NCI-H1436 treated with DMSO at 0.1 percent for 48 hours (cell line): ENCODE results near the gene IAPP.
"Not testable (repeated sequence)": the region's sequence is repeated elsewhere in the genome, so short reads cannot be mapped to it uniquely, and the experiment has no call there.

ENCODE experiments used
- DNase-seq: peaks from one replicate; lab custom pipeline; 2025; lab: John Stamatoyannopoulos, UW

Gene IAPP

DNA sequence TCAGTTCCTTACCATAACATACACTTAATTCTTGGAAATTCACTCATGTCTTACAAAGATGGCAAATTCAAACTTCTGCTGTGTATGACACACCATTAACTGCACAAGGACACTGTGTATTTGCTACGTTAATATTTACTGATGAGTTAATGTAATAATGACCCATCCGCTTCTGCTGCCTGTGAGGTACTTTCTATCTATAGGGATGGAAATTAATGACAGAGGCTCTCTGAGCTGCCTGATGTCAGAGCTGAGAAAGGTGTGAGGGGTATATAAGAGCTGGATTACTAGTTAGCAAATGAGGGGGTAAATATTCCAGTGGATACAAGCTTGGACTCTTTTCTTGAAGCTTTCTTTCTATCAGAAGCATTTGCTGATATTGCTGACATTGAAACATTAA is at the start of gene IAPP:
IAPP (plus strand) TSS at position 301 of the 400 bp plus-strand sequence. CDS start 450 bp downstream, outside the sequence.
- no peak for DNase-seq

DNA sequence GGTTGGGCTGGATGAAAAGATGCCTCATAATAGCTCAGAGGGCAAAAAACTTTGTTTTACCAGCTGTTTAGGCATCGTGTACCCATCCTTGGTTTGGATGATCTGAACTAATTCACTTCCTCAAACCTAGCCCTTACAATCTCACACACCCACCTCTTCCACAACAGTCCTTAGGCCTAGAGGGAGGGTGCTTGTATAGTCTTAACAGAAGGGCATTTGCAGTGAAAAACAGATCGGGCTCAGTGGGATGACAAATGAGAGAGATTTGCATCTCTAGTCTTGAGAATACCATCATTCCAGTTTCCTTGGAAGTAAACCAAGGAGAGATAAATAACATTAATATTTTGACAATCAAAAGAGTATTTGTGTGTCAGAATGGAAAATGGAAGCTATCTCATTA is 49.0 kb upstream of the IAPP start:
- no peak for DNase-seq

DNA sequence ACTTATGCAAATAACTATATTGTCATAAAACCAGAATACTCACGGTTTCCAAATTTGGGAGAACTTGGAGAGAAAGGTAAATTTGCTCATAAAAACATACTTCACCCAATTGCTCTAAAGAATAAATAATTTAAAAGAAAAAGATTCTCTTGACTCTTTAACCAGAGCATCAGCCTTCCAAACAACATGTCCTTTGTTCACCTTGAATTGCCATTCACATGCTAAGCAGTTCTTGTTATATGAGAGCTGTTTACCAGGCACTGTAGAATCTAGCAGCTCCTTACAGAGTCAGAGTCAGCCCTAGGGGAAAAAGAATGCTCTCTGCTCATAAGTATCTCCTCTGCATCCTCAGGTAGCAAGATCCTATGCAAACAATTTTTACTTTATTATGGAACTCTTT is 48.2 kb upstream of the IAPP start:
- DNase-seq, result no peak

DNA sequence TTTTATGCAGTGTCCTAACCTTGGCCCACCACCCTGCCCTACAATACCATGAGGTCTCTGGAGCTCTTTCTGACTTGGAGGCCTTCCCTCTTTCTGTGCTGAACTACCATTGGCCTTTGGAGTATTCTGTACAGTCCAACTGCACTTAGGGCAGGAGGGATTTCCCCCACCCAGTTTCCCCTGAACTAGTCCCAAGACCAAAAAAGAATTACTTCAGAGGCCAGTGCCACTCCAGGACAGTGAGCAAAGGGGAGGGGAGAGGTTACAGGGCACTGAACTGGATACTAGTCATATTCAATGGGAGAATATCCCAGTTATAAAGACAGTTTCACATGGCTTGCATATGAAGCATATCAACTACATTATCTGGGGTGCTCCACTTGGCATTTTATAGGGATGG is 44.1 kb upstream of the IAPP start:
- no peak for DNase-seq

DNA sequence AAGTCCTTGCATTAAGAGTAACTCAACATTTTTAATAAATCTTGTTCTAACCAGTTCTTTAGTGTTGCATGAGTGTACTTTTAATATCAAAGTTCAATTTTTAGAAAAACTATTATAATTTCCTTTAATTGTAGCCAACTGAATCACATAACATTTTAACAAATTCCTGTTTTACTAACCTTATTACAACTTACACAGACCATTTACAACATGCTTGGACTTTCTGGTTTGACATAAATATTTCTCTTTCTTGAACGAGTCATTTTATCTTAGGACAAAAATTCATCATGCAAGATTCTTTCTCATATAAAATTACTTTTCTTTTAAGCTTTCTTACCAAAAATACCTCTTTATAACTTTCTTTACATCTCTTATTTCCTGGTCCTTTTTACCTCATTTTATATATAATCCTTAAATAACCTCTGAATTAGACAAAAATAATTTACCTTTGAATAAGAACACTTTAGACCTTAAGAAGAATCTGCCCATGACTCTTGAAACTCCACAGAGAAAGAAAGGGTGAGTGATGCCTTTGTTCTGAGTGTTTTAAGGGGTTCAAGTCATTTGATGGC is 41.9 kb upstream of the IAPP start:
- no peak for DNase-seq

DNA sequence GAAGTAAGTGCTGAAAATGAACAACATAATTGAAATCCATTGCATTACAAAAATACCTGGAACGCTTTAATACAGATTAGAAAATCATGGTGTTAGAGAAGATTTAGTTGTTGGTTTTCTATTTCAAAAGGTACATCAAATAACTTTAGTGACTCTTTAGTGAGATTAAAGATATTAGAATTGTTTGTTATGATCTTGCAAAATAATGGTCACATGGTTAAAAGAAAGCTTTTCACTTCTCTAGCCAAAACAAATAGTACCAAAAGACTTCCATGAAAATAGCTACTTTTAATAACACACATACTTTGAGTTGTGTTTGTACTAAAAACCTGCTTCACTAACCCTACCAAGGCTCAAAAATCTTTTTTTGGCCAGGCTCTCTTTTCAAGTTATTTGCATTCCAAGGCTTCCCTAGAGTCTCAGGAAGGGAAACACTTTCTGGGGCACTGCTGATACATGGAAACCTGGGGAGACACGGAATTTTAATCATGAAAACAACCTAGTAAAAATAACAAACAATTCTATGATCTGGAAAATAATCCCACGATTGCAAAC is 37.9 kb upstream of the IAPP start, which contains the start of gene SLCO1A2:
SLCO1A2 (minus strand) TSS at position 147 of the 555 bp plus-strand sequence. CDS start 270 bp downstream, outside the sequence.
- DNase-seq, result no peak

DNA sequence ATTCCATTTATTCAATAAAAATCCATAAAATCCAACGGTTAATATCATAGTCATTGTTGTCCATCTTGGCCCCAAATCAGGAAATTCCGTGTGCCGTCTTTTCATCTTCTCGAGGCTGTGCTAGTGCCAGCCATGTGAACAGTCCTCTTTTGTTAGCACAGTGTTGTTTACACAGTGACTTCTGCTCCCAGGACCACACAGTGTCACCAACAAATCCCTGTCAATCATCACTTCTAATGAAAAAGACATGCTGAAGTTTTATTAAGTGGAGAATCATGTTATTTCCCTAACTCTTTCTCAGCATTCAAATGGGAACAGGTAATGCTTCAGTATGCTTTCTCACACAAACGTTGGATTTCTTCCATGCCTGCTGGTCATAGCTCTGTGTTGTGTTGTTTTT is 36.0 kb upstream of the IAPP start:
- DNase-seq, result no peak

DNA sequence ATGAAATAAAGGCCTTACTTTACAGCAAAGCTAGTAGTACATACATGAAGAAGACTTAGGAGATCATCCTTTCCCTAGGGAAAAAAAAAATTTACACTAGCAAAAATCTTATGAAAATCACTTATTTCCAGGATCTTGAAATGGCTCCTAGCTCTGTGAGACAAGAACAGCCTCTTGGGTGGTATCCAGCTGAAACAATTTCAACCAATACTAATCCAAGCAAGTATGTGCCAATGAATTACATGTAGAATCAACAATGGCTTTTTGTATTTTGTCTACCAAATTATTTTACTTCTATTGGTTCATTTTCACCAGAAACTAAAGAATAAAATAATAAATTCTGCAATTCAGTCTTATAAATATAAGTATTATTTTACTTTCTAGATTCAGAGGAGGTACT is 35.2 kb upstream of the IAPP start:
- no peak for DNase-seq

DNA sequence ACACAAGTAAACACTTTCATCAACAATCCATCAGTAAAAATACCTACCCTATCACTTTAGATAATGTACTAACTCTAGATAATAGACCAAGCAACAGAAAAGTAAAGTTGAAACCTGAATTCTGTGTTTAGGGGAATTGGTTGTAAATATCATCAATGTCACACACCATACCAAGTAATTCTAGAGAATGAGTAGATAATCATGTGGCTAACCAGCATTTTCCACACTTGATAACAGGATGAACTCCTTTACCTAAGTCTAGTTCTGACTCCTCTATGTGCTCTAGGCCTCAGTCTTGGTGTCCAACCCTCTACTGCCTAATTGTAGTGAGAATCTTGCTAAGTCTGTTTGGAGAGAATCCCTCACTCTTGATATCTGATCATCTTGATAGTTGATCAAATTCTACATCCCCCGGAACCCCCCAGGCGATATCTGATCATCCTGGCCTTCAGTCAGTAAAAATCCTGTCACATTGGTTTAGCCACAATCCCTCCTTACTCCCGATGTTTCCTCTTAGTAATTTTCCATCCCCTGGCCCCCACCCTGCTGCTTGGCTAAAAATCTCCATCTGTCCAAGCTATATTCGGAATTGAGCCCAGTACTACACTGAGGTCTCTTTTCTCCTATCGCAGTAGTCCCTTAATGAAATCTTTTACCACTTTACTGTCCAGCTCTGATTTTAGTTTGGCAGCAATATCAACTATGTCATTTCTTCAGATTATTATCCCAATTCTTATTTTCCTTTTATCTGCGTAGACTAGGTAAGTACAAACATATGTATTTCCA is 34.5 kb upstream of the IAPP start:
- no peak for DNase-seq

DNA sequence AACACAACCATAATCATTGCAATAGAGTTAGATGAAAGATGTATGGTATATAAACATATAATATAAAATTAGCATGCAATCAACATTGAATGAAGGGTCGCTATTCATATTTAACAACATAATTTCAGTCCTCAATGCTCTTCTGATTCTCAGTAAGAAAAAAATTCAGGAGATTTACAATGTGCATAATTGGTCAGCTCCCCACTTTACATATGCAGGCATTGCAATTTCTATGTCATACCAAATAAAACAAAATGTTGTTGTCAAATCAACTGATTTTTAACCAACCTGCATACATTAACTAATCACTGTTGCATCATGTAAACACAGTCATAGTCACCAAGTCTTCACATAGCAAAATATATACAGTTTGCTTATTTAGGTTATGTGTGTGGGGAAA is 32.8 kb upstream of the IAPP start:
- no peak for DNase-seq

DNA sequence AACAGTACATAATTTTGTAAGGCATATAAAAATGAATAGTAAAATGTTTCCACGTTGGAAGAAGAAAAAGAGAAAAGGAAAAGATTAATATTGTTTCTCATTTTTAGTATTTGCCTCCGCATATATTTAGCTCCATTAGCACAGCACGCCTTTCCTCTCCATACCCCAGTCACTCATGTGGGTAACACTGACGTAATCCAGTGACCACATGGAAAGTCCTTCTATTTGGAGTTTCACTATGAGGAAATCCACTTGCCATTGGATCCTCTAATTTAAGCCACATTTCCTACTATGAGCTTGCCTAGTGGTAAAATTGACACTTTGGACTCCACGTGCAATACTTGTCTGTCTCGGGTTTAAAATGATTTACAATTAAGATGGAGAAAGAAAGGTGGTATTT is 32.3 kb upstream of the IAPP start:
- DNase-seq, result no peak

DNA sequence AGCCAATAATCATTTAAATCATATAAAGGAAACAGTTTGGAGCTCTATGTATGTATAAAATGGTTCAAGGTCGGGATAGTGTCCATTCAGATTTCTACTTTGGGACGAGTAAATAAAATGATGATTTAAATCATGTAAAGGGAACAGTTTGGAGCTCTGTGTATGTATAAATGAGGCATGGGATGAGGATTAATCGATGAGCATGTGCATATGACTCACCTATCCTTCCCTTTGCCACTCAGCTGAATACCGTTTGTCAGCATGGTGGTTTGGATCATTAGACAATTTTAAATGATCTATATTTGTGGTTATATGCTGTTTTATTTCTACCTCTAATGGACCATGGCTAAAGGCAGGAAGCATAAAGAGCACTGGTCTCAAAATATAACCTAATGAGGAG is 30.9 kb upstream of the IAPP start:
- no peak for DNase-seq

DNA sequence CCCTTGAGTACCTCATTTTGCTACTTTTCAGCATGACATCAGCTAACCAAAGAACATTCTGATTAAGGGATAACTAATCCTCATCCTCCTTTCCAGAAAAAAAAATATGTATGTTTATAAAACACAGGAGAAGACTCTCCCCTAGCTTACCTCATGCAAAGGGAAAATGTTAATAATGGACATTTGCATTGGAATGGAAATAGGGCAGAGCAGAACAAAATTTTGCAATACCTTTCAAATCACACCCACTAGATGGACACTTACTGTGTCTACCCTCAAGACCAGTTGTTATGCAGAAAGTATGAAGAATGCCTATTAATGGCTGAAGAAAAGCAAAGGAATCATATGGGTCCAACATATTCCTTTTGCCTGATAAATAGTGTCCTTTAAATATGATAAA is 29.1 kb upstream of the IAPP start:
- DNase-seq, result no peak

DNA sequence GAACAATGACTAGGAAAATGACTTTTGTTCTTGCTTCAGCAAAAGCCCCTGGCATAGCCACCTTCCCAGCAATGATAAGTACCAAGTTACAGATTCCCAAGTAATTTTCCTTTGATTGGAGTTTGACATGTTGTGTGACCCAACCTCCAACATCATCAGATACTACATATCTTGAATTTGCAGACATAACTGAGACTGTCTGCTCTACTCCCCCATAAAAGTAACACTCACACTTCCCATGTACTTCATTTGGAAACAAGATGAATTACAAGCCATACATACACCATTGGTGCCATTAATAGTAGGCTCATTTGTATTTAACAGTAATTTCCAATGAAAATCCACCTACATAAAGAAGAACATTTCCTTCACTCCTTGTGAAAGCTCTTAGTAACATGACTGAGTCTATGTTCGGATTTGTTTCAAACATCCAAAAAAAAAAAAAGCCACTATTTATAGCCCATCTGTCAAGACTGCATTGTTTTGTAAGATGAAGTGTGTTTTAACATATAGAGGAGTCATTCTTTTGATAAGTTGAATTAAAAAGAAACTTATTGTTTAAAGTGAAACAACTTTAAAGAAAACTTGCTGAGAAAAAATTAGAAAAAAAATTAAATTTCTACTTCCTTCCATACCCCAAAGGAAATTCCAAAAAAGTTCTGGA is 26.0 kb upstream of the IAPP start:
- DNase-seq, result no peak

DNA sequence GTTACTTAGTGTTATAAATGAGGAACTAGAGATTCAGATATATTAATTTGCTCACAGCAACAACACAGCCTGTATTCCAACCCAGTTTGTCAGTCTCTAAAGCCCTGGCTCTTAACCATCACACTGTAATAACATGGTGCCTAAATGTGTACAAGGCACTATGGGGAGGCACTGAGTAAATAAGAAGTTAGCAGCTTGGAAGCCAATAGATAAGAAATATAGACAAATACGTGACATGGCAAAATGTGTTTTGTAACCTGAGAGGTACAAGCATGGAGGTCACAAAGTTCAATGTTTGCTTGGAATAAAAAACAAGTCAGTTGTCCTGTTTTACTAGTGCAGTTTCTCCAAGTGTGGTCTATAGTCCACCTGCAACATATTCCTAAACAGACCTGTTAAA is 21.7 kb upstream of the IAPP start:
- DNase-seq, result no peak

DNA sequence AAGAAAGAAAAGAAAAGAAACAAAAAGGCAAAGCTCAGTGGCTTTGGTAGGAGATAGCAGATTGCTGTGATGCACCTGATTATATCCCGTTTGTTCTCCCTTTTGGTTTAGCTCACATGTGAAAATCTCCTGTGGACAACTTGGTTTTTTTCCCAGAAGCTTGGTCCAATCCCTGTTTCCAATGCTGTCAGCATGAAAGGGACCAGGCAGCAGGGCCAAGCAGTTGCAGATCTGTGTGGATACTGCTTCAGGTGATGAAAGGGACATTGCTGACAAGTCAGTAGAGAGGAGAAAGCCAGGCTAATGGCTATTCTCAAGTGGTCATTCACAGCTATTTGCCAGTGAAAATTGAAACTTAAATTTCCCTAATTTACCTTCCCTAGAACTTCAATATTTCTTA is 19.2 kb upstream of the IAPP start:
- no peak for DNase-seq

DNA sequence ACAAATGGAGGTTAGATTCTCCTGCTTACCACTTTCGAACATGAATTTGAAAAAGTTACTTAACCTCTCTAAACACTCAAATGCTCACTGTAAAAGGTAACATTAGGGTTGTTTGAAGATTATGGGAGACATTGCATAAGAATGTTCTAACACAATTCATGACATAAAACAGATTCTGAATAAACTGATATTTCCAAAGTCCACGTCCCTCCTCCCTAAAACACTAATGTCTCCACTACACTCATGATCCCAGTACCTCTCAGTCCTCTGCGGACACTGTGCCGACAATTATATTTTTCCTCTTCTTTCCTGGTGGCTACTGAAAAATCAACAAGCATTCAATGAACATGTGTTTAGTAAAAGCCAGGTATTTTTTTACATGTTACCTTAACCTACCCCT is 18.8 kb upstream of the IAPP start:
- DNase-seq, result no peak

DNA sequence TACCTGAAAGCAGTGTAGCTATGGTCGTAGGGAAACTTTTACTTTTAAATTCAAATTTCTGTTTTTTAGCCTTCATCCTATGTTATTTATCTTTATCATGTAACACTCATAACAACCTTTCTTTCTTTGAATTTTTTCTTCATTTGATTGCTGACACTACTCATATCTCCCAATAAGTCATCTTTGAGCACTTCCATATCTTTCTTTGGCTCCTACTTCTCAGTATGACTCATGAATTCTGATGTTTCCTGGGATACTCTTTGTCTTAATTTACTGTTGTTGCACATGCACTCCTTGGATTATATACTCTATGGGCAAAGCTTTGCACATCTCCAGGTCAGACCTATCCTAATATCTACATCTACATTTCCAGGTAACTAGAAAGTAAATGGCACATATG is 18.1 kb upstream of the IAPP start:
- DNase-seq, result no peak

DNA sequence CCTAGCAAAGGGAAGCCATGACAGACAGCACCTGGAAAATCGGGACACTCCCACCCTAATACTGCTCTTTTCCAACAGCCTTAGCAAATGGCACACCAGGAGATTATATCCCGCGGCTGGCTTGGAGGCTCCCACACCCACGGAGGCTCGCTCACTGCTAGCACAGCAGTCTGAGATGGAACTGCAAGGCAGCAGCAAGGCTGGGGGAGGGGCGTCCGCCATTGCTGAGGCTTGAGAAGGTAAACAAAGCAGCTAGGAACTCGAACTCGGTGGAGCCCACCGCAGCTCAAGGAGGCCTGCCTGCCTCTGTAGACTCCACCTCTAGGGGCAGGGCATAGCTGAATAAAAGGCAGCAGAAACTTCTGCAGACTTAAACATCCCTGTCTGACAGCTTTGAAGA is 12.1 kb upstream of the IAPP start:
- DNase-seq, result not testable (repeated sequence)

DNA sequence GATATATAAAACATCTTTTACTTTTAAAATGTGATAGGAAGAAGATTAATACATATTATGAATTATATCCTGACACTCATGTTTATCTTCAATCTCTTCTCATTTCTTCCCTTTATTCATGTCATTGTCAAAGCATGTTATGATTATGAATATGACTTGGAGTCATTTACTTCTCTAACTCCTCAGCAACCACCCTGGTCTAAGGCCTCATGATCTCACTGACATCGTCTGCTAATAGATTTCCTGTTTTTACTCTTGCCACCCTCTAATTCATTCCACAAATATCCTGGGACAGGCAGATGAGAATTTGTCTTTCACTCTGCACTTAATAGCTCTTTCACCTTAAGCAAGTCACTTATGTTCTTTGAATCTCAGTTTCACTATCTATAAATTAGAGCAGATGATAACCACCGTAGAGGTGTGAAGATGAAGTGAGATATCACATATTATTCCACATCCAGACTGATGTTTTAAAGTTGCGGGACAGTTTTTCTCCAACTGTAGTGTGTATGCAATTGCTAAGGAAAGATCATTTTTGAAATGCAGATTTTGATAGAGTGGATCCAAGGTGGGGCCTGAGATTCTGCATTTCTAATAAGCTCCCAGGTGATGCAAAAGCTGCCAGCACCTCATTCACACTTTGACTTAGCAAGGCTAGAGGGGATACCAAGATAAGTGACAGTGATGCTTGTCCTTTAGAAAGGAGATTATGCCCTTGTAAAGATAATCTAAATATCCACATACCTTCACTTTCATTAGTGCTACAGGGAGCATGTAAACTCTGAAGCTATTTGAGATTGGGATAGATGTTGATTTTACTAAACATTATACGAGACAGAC is 3.3 kb upstream of the IAPP start:
- DNase-seq, result no peak

DNA sequence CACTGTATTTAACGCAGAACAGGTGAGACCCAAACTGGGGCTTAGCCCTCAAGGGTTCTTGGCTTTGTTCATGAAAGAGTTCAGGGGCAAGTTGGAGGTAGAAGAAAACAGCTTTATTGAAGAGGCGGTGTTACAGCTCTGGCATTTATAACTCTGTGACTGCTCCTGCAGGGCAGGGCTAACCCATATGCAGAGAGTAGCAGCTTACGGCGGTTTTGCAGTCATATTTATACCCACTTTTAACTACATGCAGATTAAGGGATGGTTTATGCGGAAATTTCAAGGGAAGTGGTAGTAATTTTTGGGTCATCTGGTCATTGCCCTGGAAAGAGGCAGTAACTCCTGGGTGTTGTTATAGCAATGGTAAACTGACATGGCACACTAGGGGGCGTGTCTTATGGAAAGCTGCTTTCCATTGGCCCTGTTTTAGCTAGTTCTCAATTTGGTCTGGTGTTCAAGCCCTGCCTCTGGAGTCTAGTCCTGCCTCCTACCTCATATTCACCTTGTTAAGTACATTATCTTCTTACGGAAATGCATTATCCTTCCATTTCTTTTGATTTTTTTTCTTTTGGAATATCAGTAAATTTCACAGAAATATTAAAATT is 1.8 kb upstream of the IAPP start:
- no peak for DNase-seq

DNA sequence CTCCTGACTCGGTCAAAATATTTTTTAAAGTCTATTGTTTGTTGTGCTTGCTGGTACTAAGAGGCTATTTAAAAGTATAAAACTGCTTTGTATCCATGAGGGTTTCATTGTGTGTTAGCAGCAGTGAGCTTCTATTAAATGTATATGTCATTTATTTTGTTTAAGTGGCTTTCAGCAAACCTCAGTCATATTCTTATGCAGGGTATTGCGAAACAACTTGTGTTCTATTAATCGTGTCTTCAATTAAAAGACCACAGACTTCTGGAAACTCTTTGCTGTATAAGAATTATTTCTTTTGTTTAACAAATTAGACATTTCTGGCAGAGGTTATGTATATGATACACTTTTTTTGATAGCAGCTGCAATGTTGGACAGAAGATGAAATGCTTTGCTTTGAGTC is 6.5 kb downstream of the IAPP start:
- DNase-seq, result no peak
